Measurements from ENCODE around the gene FHIT.

GRCh38 chr3:60158035-60158434 lies 1093.2 kb downstream of the FHIT start:
- TF ChIP-seq POLR2AphosphoS5 (IDR thresholded peaks at IDR 0.05; ENCODE audit: low read depth, low read length) (no peak), SIN3A (IDR thresholded peaks at IDR 0.05; ENCODE audit: borderline replicate concordance, insufficient read depth, low read length) (no peak)
